Activated T-helper 2 cell treated with anti-CD3 and anti-CD28 coated beads, Interferon-gamma antibody, Interleukin-2, Interleukin-4, amounts not matched to agents 10 μg/mL and 5 μg/mL and 100 μg/mL, durations not matched to agents 14 hours and 24 hours and 36 hours (primary cell): ENCODE data around the gene GPX4. TPM values are rescaled to one million over a fixed set of nuclear protein-coding genes. Genes with fewer than 3 reads are reported as not detected.
A peak's percentile ranks its signal among the peaks of the same experiment; 100 is the strongest.
"Not testable (repeated sequence)": the region's sequence is repeated elsewhere in the genome, so short reads cannot be mapped to it uniquely, and the experiment has no call there.

Experiments
- DNase-seq: peaks from one replicate; pipeline ENCODE4 v3.0.0; 2021; ENCODE audit warnings: low spot score
- H3K27ac Mint-ChIP-seq: one replicate; pipeline ENCODE4 v1.8.0; 2021; ENCODE audit warnings: mixed read lengths
- H3K27me3 Mint-ChIP-seq: one replicate; pipeline ENCODE4 v1.8.0; 2021; ENCODE audit warnings: low read depth, mixed read lengths
- H3K36me3 Mint-ChIP-seq: one replicate; pipeline ENCODE4 v1.8.0; 2021; ENCODE audit warnings: low read depth, mixed read lengths
- H3K4me1 Mint-ChIP-seq: one replicate; pipeline ENCODE4 v1.8.0; 2021; ENCODE audit warnings: low read depth, mixed read lengths
- H3K4me3 Mint-ChIP-seq: one replicate; pipeline ENCODE4 v1.8.0; 2021; ENCODE audit warnings: low read depth, mild to moderate bottlenecking, moderate library complexity, mixed read lengths
- H3K9me3 Mint-ChIP-seq: one replicate; pipeline ENCODE4 v1.8.0; 2021; ENCODE audit warnings: mixed read lengths
- intact Hi-C: fragments of 100-400 bp; cut with micrococcal nuclease; formaldehyde crosslinking; loops from one replicate; pipeline ENCODE4 v1.15.1; 2023
- total RNA-seq: library from RNA; stranded (reverse); gene quantifications from 2 replicates; pipeline ENCODE4 v1.2.3, GENCODE V29; 2022

The GPX4 gene
- total RNA-seq, 1 donor from 2014 or later: 257 TPM

DNA sequence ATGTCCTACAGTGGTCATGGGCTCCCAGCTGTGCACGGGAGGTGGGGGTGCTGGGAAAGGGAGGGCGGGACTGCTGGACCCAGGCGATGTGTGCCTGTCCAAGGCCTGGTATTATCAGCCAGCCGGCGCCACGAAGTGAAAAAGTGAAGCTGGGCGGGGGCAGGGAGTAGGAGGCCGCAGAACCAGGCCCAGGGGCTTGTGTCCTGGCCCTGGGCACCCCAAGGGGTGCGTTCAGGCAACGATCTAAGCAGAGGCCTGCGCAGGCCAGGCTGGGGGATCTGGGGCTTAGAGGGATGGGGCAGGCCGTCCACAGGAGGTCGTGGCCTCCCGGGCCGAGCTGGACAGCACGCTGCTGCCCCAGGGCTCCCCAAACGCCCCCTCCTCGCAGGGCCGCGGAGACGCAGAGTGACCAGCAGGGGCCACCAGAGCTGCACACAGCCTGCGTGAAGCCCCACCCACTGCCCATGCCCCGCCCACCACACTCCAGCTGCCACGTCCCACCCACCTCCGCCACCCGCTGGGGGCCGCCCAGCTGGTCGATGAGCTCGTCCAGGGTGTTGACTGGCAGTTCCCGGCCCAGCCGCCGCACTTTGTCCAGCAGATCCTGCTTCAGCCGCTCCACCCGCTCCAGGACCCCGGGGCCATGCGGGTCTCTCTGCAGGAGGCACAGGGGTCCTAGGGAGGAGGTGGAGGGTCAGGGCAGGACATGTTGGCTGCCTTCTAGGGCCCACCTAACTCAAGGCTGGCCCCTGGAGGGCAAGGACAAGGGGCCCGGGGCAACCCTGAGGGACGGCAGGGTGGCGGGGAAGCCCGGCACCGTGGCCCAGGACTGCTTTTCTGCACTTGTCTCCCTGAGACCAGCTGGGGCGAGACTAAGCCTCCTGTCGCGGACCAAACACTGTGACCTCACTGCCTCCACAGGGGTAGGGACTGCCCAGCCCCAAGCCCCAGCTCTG, 9.5 kb downstream of the GPX4 start:
- peak; percentile 75 for DNase-seq
- no peak overlapping the region for H3K27ac Mint-ChIP-seq
- intact Hi-C loops: no loop called here
- no peaks in the 10 kb centered on the region for H3K9me3 Mint-ChIP-seq
- H3K4me1 Mint-ChIP-seq: no peaks in the 10 kb centered on the region
- H3K27me3 Mint-ChIP-seq: no peaks in the 10 kb centered on the region
- H3K36me3 Mint-ChIP-seq: peaks cover 15% of the 10 kb centered on the region
- H3K4me3 Mint-ChIP-seq: no peak overlapping the region

DNA sequence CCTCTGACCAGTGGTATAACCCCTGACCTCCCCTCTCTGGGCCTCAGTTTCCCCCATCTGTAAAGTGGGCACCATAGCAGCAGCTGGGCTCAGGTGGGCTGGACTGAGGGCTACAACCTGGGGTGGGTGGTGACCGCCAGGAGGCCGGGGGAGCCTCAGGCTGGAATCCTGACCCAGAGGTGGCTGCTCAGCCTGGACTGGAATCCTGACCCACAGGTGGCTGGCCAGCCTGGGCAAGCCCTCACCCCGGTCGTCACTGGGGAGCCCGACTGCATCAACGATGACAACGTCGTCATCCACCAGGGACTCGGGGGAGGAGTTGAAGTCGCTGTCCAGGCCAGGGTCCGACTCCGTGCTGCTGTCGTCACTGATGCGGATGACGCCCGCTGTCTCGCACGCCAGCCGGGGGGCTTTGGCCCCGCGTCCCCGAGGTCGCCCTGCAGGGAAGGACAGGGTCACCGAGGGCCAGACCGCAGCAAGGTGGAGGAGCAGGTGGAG, 10.2 kb downstream of the GPX4 start:
- Mint-ChIP-seq H3K4me3 (no peak overlapping the region), H3K4me1 (no peaks in the 10 kb centered on the region), H3K36me3 (peaks cover 21% of the 10 kb centered on the region), H3K27ac (no peak overlapping the region), H3K27me3 (no peaks in the 10 kb centered on the region), H3K9me3 (no peaks in the 10 kb centered on the region)
- intact Hi-C loops: no loop called here
- DNase-seq: no peak

DNA sequence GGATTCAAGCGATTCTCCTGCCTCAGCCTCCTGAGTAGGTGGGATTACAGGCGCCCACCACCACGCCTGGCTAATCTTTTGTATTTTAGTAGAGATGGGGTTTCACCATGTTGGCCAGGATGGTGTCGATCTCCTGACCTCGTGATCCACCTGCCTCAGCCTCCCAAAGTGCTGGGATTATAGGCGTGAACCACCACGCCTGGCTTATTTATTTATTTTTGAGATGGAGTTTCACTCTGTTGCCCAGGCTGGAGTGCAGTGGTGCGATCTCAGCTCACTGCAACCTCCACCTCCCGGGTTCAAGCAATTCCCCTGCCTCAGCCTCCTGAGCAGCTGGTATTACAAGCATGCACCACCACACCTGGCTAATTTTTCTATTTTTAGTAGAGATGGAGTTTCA, 10.9 kb downstream of the GPX4 start:
- H3K36me3 Mint-ChIP-seq: peaks cover 21% of the 10 kb centered on the region
- H3K9me3 Mint-ChIP-seq, H3K27ac Mint-ChIP-seq, H3K27me3 Mint-ChIP-seq, DNase-seq, H3K4me3 Mint-ChIP-seq, H3K4me1 Mint-ChIP-seq, intact Hi-C loops: not testable (repeated sequence)

DNA sequence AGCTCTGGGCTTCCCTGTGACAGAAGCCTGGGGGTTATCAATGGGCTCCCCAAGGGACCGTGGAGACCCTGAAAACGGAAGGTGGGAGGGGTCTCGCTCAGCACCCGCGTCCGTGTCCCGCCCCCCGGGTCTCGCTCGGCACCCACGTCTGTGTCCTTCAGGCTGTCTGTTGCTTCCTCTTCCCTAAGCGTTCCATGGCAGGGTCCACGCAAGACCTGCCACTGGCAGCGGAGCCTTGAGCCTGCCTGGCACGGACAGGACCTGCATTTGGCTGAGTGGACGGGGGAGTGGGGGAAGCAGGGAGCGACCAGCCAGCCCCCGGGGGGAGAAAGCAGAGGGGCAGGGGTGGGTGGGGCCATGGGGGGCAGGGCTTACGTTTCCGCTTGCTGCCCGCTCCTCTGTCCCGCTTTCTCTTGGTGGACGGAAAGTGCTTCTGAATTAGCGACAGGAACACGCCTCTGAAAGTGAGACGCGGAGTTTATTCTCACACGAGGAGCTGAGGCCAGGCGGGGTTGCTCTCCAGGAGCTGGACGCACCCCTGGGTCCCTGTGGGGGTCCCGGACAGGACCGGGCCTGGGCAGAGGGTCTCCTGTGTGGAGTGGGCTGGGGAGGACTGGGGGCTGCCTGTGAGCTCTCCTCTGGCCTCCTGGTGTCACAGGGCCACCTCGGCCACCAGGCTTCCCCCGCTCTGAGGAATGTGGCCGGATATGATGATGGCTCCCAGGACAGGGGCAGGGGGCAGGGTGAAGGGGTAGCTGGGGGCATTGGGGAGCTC, 12.0 kb downstream of the GPX4 start:
- Mint-ChIP-seq H3K27me3 (no peaks in the 10 kb centered on the region), H3K27ac (no peak overlapping the region), H3K4me1 (no peaks in the 10 kb centered on the region), H3K9me3 (no peaks in the 10 kb centered on the region), H3K36me3 (peaks cover 22% of the 10 kb centered on the region), H3K4me3 (no peak overlapping the region)
- intact Hi-C loops: no loop called here
- DNase-seq: no peak

DNA sequence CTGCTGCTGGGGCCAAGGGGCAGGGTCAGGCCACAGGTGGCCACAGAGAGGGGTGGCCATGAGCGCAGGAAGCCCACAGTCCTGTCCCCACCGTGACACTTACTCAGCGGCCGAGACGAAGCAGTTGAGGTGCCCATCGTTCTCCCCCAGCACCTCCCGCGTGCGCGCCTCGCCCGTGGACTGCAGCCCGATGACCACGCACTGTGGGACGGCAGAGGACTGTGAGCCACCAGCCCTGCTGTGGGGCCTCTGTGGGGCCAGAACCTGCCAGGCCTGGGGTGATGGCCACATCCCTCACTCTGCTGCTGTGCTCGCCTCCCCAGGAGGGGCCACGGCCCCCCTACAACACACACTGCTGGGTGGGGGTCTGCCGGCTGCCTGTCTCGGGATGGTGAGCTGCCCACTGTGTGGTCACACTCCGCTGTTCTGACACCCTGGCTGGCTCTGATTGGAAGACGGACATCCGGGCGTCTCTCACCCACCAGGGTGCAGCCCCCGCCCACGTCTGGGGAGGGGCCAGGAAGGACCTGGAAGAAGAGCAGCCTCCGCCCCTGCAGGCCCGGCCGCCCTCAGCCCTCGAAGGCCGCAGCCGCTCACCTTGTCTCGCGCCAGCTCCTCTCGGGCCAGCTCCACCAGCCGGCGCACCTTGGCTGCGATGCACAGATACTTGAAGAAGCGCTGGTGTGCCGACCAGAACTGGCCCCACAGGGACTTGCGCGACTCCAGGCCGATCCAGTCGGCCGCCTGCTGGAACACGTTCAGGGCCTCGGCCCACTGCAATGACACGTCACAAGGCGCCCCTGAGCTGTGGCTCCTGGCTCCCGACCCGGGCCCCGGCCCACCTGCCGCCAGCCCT, 13.2 kb downstream of the GPX4 start:
- Mint-ChIP-seq H3K36me3 (peaks cover 30% of the 10 kb centered on the region), H3K9me3 (no peaks in the 10 kb centered on the region), H3K27me3 (no peaks in the 10 kb centered on the region), H3K4me3 (no peak overlapping the region), H3K4me1 (no peaks in the 10 kb centered on the region), H3K27ac (no peak overlapping the region)
- no peak for DNase-seq
- intact Hi-C loops: no loop called here

DNA sequence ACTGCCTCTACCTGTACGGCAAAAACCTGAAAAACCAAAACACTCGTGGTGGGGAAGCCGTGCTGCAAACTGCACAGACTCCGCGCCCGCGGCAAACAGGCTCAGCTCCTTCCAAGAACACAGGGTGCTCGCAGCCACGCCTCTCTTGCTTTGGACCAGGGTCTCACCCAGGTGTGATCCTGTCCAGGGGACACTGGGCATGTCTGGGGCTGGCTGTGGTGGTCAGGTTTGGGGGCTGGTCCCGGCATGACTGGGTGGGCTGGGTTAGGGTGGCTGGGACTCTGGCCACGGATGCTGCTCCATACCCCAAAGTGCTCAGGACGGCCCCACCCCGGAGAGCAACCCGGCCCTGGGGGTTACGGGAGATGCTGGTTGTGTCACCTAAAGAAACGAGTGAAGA, 13.9 kb downstream of the GPX4 start:
- H3K4me1 Mint-ChIP-seq: no peaks in the 10 kb centered on the region
- H3K27me3 Mint-ChIP-seq: no peaks in the 10 kb centered on the region
- intact Hi-C loops: no loop called here
- no peaks in the 10 kb centered on the region for H3K9me3 Mint-ChIP-seq
- H3K36me3 Mint-ChIP-seq: peaks cover 32% of the 10 kb centered on the region
- no peak overlapping the region for H3K4me3 Mint-ChIP-seq
- no peak overlapping the region for H3K27ac Mint-ChIP-seq
- DNase-seq: no peak

DNA sequence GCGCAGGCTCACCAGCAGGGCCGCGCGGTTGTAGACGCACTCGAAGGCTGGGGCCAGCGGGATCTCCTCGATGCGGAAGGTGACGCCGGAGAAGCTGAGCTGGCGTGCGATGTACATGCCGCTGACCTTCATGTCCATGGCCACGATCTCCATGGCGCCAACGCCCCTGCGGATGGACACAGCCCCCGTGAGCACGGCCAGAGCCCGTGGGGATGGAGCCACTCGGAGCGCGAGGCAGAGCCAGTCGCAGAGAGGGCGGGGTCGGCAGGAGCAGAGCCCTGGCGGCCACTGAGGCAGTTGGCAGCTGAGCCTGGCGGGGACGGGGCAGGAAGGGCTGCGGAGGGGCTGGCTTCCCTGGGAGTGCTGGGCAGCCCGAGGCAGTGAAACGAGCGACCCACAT, 15.2 kb downstream of the GPX4 start:
- Mint-ChIP-seq H3K27me3 (no peaks in the 10 kb centered on the region), H3K4me3 (no peak overlapping the region), H3K27ac (no peak overlapping the region), H3K4me1 (no peaks in the 10 kb centered on the region), H3K36me3 (peaks cover 41% of the 10 kb centered on the region), H3K9me3 (no peaks in the 10 kb centered on the region)
- intact Hi-C loops: no loop called here
- no peak for DNase-seq

DNA sequence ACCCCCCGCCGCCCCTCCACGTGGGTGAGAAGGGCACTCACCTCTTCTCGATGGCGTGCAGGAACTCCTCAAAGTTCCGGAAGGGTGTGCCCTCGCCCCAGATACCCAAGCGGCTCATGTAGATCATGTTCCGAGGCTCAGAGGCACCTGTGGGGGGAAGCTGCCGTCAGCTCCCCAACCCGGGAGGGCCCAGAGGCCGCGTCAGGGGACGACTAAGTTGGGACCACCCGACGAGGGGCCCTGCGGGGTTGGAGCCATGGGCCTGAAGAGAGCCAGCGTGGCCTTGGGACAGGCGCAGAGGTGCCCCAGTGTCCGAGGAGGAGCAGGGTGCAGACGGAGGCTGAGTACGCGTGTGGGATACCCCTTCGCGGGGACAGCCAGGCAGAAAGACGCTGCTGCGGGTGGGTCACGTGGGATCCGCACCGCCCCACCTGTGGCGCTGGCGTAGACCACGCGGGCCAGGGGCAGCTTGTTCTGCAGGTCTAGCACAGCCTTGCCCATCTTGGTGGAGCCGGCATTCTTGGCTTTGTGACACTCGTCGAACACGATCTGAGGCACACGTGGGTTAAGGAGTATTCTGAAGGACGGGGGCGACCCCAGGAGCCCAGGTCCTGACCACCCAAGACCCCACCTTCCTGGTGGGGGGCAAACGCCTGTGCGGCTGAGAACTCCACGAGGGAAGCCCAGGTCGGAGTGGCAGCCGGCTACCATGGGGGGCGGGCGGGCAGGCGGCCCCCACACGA, 15.9 kb downstream of the GPX4 start:
- Mint-ChIP-seq H3K9me3 (no peaks in the 10 kb centered on the region), H3K4me1 (no peaks in the 10 kb centered on the region), H3K4me3 (no peak overlapping the region), H3K36me3 (peaks cover 45% of the 10 kb centered on the region), H3K27ac (no peak overlapping the region), H3K27me3 (no peaks in the 10 kb centered on the region)
- intact Hi-C loops: no loop called here
- DNase-seq: no peak

DNA sequence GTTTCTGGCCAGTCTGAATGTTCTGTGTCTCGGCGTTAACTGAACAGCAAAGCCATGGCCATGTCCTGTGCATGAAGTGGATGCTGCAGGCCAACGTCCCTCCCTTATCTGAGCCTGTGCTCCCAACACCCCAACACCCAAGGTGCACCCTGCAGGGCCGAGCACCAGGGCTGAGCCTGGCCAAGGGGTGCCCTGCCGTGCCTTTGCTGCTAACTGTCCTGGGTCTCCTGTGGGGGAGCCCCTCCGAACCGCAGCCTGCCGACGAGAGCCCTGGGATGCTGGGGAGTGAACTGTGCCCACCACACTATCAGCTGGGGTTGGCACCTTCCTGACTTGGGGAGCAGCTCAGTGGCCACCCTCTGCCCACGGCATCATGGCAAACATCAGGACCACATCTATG, 17.6 kb downstream of the GPX4 start:
- H3K9me3 Mint-ChIP-seq: no peaks in the 10 kb centered on the region
- H3K27ac Mint-ChIP-seq: no peak overlapping the region
- intact Hi-C loops: no loop called here
- H3K36me3 Mint-ChIP-seq: peaks cover 56% of the 10 kb centered on the region
- no peaks in the 10 kb centered on the region for H3K27me3 Mint-ChIP-seq
- no peak overlapping the region for H3K4me3 Mint-ChIP-seq
- no peaks in the 10 kb centered on the region for H3K4me1 Mint-ChIP-seq
- DNase-seq: no peak

DNA sequence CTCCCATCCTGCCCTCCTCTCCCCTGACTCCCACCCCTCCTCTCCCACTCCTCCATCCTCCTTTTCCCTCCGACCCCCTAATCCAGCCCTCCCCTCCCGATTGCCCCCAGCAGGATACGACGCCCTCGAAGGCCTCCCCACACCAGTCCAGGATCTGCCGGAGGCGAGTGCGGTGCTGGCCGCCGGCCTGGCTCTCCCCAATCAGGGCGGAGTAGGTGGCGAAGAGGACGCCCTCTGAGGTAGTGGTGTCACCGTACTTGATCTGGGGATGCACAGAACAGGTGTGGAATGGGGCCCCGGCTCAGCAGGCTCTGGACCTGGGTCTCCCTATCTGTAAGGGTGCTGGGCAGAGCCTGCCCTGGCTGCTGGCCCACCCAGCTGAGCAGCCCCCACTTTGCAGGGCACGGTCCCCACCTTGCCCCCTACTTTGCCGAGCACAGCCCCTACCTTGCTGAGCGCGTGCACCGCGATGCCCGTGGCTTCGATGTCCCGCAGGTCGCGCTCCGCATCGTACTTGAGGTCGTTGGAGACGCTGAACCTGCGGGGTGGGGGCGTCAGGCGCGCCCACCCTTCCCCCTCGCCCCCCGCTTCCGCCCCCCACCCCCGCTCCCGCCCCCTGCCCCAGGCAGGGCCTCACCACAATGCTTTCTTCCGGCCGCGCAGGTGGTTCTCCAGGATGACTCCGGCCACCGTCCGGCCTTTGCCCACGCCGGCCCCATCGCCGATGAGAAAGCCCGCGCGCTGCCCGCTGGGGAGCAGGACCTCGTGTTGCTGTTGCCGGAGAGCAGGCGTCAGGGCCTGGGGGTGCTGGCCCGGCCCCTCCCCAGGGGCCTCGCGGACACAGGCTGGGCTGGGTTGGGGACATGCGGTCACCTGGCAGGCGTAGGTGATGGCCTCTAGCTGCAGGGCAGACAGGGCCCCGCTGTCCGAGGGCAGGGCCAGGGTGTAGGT, 18.5 kb downstream of the GPX4 start:
- H3K4me3 Mint-ChIP-seq: no peak overlapping the region
- no peaks in the 10 kb centered on the region for H3K27me3 Mint-ChIP-seq
- H3K36me3 Mint-ChIP-seq: peaks cover 62% of the 10 kb centered on the region
- no peaks in the 10 kb centered on the region for H3K4me1 Mint-ChIP-seq
- no peak for DNase-seq
- no peak overlapping the region for H3K27ac Mint-ChIP-seq
- intact Hi-C loops: no loop called here
- H3K9me3 Mint-ChIP-seq: no peaks in the 10 kb centered on the region

DNA sequence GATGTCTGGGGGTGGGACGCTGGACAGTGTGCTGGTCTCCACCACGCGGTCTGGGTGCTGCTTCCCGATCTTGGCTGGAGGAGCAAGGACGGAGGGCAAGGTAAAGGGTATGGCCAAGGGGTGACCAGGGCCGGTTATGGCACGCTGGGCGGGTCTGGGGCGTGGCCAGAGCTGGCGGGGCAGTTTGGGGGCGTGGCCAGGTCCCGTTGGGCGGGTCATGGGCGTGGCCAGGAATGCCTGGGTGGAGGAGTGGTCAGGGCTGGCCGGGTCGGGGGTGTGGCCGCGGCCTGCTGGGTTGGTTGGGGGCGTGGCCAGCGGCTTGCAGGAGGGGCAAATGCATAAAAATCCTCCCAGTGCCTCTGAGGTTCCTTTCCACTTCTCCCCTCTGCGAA, 19.2 kb downstream of the GPX4 start:
- intact Hi-C loops: no loop called here
- H3K27ac Mint-ChIP-seq: no peak overlapping the region
- peak; percentile 36 for DNase-seq

More for the DNA sequence above, 19.2 kb downstream of the GPX4 start:
- no peaks in the 10 kb centered on the region for H3K4me1 Mint-ChIP-seq
- no peak overlapping the region for H3K4me3 Mint-ChIP-seq
- no peaks in the 10 kb centered on the region for H3K27me3 Mint-ChIP-seq
- H3K36me3 Mint-ChIP-seq: peaks cover 63% of the 10 kb centered on the region
- H3K9me3 Mint-ChIP-seq: no peaks in the 10 kb centered on the region
